ENCODE results near the gene POLR1A.

The POLR1A gene
- long read RNA-seq, donor 1, partial matches to known transcripts = 5 of 5 reads
- long read RNA-seq, donor 1, other reads (novel, unspliced or antisense) = 0 of 5 reads
- long read RNA-seq, donor 2 = 0 reads
- long read RNA-seq, donor 3 = 0 reads
- long read RNA-seq, donor 4, partial matches to known transcripts = 7 of 7 reads
- long read RNA-seq, donor 4, other reads (novel, unspliced or antisense) = 0 of 7 reads
- long read RNA-seq, donor 5, partial matches to known transcripts = 63 of 63 reads
- long read RNA-seq, donor 5, other reads (novel, unspliced or antisense) = 0 of 63 reads
- long read RNA-seq, donor 6, full-length matches to known transcripts = 1 of 1 reads
- long read RNA-seq, donor 6, partial matches to known transcripts = 0 of 1 reads
- long read RNA-seq, donor 6, other reads (novel, unspliced or antisense) = 0 of 1 reads
- long read RNA-seq, donor 7, partial matches to known transcripts = 14 of 14 reads
- long read RNA-seq, donor 7, other reads (novel, unspliced or antisense) = 0 of 14 reads
- long read RNA-seq, donor 8, full-length matches to known transcripts = 1 of 6 reads
- long read RNA-seq, donor 8, partial matches to known transcripts = 5 of 6 reads
- long read RNA-seq, donor 8, other reads (novel, unspliced or antisense) = 0 of 6 reads

DNA sequence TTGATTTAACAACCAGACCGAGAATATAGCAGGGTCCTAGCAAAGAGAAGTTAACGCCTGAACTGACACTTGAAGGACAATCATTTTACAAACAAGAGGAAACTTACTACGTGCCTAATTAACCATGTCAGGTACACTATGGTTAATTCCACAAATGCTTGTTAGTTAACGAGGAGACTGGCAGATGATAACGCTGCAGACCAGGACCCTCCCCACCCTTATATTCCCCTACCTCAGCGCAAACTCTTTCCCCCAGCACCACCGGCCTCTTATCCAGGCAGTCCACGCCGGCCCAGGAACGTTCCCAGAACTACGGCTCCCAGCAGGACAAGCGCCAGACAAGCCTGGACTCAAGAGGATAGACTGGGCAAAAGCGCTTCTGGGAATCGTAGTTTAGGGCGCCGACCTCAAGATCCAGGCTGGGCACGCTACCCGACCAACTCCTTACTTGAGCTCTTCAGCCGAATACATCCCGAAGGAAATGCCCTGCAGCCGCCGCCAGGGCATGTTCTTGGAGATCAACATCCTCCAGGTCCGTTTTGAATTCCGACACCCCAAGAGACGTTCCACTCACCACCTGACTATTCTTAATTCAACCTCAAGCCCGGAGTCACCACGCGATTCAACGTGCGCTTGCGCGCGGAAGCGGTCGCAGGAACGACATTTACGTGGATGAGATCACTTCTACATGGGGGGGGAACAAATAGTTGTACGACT, at the start of gene POLR1A:
Gene POLR1A (minus strand): TSS at position 635 of the 717 bp plus-strand sequence. CDS start 110 bp downstream, at position 525.
- peak; percentile 100 for DNase-seq

DNA sequence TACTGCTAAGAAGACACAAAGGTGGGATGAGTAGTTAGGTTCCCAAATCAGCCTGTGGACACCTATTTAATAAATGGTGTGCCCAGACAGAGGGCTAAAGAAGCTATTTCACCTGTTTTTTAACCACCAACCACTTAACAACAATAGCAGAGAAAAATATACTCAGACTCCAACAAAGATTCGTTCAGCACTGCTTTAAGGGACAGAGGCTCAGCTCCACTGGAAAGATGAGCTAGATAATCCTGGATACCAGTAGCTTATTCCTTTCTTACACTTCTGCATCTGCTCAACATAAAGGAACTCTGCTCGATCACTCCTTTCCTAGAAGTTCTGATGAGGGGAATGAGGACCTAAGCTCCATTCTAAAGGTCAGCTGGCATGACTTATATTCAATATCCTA, 44.8 kb upstream of the POLR1A start:
- DNase-seq = no peak

DNA sequence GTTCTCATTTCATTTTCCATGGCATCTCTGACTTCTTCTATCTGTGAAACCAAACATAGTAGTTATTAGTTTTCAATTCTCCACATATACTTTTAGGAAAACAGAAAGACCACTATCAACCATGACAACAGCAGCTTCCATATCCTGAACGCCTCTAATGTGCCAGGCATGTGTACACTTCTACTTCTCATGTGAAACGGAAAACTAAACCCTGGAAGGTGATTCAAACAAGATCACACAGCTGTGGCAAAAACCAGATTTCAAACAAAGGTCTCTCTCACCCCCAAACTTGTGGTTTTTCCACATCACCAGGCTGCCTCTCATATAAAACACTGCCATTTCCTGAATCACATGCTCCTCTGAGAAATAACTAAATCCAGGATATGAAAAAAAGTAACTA, 42.1 kb upstream of the POLR1A start:
- no peak for DNase-seq

DNA sequence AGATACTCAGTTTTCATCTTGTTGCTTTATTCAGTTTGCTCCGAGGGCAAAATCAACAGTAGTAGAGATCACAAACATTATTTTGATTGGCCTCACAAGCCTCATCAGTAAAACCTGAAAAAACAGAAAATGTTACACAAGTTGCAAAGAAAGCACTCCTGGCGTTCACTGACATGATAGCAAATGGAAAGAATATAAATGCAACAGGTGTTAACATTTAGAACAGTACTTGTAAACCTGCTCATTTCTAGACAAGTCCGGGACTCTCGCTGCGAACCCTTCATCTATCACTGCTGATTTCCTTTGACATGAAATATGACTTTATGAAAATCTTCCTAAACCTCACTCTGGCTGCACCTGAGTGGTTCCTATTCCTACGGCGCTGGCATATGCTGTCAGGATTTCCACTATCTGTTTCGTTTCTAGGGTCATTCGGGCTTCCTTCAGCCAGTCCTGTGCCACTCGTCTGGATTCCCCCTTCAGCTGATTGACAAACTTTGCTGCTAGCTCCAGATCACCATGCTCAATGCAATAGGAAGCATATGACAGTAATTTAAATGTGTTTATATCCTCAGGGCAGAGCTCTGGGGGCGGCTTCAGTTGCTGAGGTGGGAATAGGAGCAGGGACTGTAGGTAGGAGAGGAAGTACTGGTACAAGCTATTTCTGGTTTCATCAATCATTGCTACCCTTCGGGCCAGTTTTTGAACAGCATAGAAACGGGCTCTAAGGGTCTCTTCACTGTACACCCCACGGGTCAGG, 38.4 kb upstream of the POLR1A start:
- no peak for DNase-seq

DNA sequence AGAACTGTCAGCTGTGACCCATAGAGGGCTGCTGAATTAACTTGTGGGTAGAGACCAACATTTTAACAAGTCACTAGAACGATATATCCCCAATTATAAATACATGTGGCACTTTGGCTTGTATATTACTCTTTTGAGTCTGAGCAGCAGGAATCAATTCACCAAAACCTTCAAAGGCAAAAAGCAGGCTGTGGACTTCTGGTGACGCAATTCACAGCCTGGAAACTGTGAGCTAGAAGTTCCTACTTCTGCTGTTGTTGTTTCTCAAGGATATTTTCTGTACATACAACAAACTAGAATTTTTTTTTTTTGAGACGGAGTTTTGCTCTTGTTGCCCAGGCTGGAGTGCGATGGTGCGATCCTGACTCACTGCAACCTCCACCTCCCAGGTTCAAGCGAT, 37.6 kb upstream of the POLR1A start:
- DNase-seq = no peak

DNA sequence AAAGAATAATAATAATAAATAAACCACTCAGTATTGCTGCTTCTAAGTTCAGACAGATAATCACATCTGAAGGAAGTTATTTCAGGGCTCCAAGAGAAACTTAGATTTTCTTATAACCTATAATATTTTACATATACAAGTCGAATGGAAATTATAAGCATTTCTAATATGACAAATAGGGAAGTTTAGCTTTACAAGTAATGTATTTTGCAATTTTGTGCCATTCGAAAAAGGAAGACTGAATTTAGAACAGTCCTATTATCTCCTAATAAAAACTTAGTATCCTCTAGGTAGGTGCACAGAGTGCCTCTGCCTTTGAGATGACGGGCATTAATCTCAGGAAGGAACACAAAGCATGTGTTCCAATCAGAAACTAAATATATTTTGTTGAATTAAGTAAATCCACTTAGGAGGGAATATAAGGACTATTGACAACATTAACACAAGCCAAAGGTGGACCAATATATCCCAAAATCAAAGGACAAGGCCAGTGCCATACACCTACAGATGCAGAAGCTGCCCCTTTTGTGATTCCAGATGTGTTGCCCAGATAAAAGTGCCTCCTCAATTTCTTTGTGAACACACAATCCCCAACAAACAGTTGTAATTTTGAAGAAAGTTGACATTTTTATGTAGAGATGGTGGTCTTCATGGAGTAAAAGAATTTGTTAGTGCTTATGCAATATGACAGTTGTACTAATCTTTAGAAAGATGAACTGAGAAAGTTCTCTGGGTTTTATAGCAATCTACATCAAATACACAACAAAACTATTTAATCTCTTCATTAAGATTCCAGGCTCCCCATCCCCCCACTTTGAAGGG, 37.0 kb upstream of the POLR1A start:
- DNase-seq = no peak

DNA sequence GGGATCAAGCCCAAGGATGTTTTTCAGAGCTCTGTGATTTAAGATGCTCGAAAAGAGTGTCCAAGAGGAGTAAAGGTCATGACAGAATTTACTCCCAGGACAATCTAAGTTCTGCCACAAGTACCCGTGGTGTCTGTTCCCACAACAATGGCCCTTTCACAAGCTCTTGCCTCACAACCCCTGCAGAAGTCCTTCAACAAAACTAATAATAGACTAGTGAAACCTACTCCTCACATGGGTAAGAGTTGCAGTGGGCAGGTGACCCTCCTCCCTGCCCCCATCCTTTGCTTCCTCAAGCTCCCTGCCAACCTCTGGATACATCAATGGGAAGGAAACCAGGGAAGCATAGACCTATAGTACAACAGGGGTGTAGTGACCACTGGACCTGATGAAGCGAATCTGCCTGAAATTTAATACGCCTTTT, 35.3 kb upstream of the POLR1A start:
- peak; percentile 18 for DNase-seq

DNA sequence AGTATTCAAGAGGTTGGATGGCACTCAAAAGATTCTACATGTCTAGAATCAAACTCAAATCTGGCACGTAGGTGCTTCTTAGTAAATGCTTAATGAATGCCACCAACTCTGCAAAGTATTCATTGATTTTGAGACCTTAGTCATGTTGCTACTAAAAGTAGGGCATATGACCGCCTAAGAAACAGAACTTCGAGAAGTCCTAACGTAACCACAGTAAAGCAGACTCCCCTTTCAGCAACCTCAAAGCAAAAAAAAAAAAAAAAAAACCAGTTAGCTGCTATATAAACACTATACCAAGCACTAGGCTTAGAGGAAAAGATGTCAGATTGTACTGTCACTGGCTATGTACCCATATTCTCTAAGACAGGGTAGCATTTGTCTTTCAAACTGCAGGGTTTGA, 34.3 kb upstream of the POLR1A start:
- DNase-seq = no peak

DNA sequence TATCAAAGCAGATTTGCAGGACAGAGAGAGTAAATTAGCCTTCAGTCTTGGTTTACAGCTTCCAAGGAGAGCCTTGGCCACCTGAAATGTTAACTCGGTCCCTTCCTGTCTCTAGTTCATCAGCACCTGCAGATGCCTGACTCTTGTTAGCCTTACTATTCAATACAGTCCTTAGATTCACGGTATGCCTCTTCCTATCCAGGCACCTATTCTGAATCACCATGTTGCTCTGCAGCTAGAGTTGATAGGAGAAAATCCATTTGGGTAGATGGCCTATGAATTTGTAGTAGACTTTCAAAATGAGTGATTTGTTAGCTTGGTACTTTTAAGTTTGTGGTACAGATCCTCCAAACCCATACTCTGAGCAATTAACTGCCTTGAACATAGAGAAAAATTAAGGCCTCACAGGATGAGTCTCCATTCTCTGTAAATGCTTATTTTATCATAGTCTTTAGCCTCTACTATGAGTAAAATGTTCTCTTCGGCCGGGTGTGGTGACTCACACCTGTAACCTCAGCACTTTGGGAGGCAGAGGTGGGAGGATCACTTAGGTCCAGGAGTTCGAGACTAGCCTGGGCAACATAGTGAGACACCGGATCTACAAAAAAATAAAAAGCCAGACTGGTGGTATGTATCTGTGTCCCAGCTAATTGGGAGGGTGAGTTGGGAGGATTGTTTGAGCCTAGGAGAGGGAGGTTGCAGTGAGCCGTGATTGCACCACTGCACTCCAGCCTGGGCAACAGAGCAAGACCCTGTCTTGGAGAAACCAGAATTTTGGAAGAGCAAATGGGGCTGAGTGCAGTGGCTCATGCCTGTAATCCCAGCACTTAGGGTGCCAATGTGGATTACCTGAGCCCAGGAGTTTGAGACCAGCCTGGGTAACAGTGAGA, 33.3 kb upstream of the POLR1A start:
- DNase-seq = no peak

DNA sequence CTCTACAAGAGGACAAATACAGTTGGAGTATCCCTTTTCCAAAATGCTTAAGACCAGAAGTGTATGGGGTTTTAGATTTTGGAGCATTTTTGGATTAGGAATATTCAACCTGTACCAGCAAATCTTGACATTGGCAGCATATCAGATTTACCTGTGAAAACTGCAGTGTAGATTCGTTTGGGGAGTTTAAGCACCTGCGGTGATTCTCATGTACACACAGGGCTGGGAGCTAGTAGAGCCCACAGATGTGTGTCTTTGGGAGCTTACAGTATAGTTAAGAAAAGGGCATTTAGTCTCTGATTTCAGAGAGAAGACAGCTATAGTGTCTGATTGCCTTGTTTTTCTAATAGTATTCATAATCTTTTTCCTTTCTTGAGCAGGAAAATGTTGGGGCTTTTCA, 30.5 kb upstream of the POLR1A start:
- DNase-seq = no peak

DNA sequence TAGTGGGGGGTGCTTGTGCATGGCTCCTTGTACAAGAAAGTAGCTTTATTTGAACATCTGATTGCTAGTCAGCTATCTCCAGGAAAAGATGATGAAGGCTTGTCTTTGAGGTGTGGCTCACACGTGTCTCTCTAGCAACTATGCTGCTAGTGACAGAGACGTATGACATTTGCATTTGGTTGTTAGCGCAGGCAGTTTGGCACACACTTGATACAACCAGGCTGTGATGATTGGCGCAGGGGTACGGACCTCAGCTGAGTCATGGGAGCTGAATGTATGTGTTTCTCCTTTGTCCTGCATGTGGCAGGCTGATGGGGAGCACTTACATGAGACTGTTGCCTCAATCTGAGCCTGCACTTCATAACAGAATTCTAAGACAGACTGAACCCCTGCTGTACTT, 30.0 kb upstream of the POLR1A start:
- no peak for DNase-seq

DNA sequence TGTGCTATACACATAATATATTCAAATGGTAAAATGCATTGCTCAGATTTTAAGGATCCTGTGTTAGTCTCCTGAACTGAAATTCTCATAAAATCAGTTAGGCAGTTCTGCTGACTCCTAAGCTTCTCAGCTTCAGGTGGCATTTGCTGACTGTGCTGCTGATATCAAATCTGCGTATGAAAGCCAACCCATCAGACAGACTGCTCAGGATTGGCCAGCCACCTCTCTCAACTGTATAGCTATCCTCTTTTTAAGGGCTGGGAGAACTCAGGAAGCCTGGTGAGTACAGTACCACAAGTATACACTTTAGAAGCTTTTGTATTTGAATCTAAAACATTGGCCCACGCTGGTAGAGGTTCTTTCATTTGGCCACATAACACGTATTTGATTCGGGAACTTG, 29.0 kb upstream of the POLR1A start:
- no peak for DNase-seq

DNA sequence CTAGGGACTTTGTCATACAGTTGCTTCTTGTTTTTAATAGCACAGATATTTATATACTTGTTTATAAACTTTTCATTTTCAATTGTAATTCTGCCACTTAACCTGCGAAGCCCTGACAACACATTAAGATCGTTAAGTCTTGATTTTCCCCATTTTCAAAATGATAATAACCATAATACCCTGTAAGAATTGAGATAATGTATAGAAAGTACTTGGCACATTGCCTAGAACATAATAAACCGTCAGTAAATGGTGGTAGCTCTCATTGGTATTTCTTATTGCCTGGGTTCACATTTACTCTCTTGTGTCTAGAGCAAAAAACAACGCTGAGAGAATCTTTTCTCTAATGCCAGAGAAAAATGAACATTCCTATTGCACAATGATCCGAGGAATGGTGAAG, 19.0 kb upstream of the POLR1A start:
- DNase-seq = no peak

DNA sequence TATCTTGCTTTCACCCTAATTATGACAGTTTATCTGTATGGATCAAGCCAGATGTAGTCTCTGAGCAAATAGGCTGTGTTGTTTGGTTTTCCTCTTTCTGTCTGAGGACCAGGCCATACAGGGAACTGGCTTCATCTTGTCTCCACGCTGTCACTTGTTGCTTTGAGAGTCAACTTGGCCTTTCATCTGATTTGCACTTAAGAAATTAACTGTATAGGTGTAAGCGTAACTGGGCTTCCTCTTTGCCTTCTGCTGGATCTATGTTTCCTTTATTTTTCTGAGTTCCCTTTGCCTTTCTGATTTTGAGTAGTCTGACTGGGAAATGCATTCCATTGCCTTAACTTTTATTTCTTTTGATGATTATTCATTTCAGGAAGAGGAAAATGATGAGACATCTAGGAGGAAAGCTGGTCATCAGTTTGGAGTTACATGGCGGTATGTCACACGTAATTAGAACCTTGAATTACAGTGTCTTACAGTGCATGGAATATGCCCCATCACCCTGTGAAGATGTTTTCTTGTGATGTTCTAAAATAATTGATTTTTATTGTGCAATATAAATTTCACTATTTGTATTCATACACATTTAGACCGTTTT, 17.7 kb upstream of the POLR1A start:
- no peak for DNase-seq

DNA sequence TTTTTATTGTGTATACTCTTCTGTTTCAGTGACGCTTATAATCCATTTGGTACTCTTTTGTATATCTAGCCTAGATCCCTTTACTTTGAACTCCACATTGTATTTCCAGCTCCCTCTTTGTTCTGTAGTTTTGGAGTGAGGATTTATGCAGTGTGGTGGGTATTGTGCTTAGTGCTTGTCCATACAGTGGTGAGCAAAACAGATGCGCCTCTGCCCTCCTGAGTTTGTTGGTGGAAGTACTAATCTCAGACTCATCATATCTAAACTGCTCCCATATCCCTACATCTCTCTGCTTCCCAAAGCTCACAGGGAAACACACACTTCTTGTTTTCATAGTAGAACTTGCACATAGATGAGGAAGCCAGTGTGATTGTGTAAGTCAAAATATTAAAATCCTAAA, 12.4 kb upstream of the POLR1A start:
- no peak for DNase-seq

DNA sequence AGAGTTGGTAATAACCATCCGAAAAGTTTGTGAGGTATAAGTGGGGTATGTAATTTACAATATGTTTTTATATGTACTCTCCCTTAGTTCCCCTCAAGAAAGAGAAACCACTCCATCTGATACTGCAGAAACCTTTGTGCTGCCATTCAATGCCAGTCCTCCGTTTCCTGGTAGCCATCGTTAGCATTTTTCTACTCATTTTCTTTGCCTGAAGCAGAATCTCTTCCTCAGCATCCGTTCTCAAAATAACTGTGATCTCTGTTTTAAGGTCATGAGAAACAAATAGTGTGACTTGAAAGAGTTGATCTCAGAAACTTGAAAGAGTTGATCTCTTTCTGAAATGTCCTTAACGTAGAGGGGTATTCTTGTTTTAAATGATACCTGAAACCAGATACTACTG, 1.3 kb upstream of the POLR1A start:
- no peak for DNase-seq

DNA sequence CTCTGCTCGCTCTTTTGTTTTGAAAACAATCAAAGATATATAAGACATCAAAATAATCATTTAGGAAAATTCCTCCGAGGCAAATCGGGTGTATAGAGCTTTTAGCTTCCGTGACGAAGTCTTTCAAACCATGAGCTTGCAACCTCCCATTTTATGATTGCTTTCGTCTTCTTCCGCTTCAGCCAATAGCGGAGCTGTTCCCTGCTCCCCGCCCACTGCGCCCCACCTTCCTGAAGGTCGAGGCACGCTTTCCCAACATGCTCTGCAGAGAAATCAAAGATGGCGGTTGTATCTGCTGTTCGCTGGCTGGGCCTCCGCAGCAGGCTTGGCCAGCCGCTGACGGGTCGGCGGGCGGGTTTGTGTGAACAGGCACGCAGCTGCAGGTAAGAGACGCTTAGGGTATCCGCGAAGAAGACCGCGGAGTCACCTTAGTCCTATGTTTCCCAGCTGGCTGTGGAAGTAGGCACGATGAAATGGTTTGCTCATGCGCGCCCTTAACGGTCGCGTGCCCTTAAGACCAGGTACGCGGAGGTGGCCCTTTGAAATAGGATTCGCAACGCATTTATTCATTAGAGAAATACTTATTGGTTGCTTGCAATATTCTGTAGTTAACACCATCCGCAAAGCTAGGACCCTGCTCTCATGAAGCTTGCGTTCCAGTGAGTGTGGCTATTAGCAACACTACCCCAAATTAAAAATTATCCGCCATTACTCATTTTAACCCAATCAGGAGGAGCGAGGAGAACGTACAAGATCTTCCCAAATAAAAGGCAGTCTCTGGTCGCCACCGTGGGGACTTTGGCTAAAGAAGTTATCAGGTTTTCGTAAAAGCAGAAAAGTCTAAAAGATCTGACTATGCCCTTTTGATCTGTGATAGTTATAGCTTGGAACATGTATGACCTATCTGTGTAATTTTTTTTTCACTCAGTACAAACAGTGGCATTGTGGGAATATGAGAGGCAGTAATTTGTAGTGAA, 571 bp upstream of the POLR1A start, which contains the start of gene PTCD3:
Gene PTCD3 (plus strand): TSS at position 267 of the 977 bp plus-strand sequence. CDS start 13 bp downstream, at position 280.
- DNase-seq = no peak

DNA sequence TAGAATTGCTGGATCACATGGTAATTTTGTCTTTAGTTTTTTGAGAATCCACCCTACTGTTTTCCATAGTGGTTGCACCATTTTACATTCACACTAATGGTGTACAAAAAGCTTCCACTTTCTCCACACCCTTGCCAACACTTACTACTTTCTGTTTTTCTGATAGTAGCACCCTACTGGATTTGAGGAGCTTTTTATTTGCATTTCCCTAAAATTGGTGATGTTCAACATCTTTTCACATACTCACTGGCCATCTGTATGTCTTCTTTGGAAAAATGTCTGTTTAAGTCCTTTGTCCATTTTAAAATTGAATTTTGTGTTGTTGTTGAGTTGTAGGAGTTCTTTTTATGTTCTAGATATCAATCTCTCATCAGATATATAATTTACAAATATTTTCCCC, 3.5 kb downstream of the POLR1A start:
- no peak for DNase-seq

DNA sequence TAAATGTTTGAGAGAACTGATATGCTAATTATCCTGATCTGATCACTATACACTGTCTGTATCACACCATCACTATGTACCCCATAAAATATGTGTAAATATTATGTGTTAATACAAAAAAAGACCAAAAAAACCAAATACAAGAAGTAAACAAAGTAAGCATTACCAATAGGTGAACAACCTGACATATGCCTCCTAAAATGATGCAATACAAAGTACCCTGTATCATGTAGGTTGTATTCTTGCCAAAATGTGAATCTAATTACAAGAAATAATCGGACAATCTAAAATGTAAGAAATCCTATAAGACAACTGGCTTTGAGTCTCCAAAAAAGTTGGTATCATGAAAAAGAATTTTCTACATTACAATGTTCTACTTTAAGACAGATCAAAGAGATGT, 7.8 kb downstream of the POLR1A start:
- no peak for DNase-seq

Measured in right kidney (tissue), 9 donors.